Activated CD4-positive, alpha-beta memory T cell treated with anti-CD3 and anti-CD28 coated beads for 36 hours (primary cell): ENCODE data around the gene YIPF6. TPM values are rescaled to one million over a fixed set of nuclear protein-coding genes. Genes with fewer than 3 reads are reported as not detected.
A peak's percentile ranks its signal among the peaks of the same experiment; 100 is the strongest.
"Not testable (repeated sequence)": the region's sequence is repeated elsewhere in the genome, so short reads cannot be mapped to it uniquely, and the experiment has no call there.

Experiments
- CTCF ChIA-PET: fragments of 350-600 bp; sonication (Branson Sonifier 250); formaldehyde crosslinking; loops from one replicate; lab custom pipeline; 2021; ENCODE audit warnings: antibody characterized with exemption, inconsistent platforms; lab: Charles Lee
- POLR2A ChIA-PET: fragments of 350-600 bp; sonication (Branson Sonifier 250); formaldehyde crosslinking; loops from one replicate; lab custom pipeline; 2021; ENCODE audit warnings: antibody characterized with exemption; lab: Charles Lee
- DNase-seq: peaks from one replicate; pipeline ENCODE4 v3.0.0-alpha.2; 2020
- H3K27ac Mint-ChIP-seq: one replicate; pipeline ENCODE4 v1.8.0; 2021; ENCODE audit warnings: mixed read lengths
- H3K27me3 Mint-ChIP-seq: one replicate; pipeline ENCODE4 v1.8.0; 2021; ENCODE audit warnings: mixed read lengths
- H3K36me3 Mint-ChIP-seq: one replicate; pipeline ENCODE4 v1.8.0; 2021; ENCODE audit warnings: mixed read lengths
- H3K4me1 Mint-ChIP-seq: one replicate; pipeline ENCODE4 v1.8.0; 2021; ENCODE audit warnings: low read depth, mixed read lengths
- H3K4me3 Mint-ChIP-seq: one replicate; pipeline ENCODE4 v1.8.0; 2021; ENCODE audit warnings: mild to moderate bottlenecking, mixed read lengths
- H3K9me3 Mint-ChIP-seq: one replicate; pipeline ENCODE4 v1.8.0; 2021; ENCODE audit warnings: mixed read lengths
- intact Hi-C: fragments of 100-400 bp; cut with micrococcal nuclease; formaldehyde crosslinking; loops from one replicate; pipeline ENCODE4 v1.15.1; 2023
- total RNA-seq, 2 experiments: library from RNA; stranded (reverse); gene quantifications; one replicate each; pipeline ENCODE4 v1.2.3, GENCODE V29; 2021

The YIPF6 gene, protein sequence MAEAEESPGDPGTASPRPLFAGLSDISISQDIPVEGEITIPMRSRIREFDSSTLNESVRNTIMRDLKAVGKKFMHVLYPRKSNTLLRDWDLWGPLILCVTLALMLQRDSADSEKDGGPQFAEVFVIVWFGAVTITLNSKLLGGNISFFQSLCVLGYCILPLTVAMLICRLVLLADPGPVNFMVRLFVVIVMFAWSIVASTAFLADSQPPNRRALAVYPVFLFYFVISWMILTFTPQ
- total RNA-seq: 10 to 100 TPM; 24.2 to 26.1 TPM

DNA sequence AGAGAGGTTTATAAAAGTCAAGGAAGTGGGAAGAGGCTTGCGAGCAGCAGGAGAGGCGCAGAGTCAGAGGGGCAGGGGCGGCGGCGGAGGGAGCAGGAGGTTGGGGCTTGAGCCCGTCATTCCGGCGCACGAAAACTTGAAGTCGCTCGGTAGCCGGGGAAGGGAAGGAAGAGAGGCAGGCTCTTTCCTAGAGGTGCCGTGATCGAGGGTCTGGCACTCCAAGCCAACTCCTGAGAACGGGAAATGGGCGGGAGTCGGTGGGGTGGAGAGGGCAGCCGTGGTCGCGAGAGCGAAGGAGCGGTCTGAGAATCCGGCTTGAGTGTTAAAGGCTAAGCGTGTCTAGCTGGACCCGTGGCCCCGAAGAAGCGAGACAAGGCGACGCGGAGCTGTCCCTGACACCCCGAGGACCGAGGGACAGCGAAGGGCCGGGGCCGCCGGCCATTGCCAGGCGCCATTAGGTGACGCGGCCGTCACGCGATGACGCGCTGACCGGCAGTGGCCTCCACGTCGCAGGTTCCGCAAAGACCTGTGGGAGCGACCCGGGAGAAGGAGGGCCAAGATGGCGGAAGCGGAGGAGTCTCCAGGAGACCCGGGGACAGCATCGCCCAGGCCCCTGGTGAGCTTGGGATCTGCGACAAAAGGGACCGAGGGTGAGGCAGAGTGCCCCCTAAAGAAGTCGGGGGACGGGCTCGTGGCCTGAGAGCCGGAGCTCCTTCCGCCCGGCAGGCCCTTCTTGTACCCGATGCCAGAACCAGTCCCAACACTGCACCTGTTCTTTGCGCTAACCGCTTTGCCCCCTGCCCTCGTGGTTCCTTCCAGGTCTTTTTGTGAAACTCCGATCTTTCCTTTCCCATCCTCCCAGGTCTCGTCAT is at the start of gene YIPF6:
Gene YIPF6, plus strand, starts transcription at position 544 of the 872 bp plus-strand sequence. Its CDS starts 16 bp downstream, at position 560.
- H3K9me3 Mint-ChIP-seq: no peaks in the 10 kb centered on the region
- peak within 1 kb of the TSS; percentile 92 for H3K4me3 Mint-ChIP-seq
- peaks cover 29% of the 10 kb centered on the region for H3K4me1 Mint-ChIP-seq
- CTCF ChIA-PET: interaction anchor here (0.7 kb wide), 1 partner anchor 13 kb away, joined by 3 read pairs; no protein-coding TSS in a partner anchor
- H3K27me3 Mint-ChIP-seq: peaks cover 1% of the 10 kb centered on the region
- POLR2A ChIA-PET: no interaction called here
- DNase-seq: peak; percentile 77
- peaks cover 9% of the 10 kb centered on the region for H3K36me3 Mint-ChIP-seq
- intact Hi-C loops: loop anchor here (1.0 kb wide), 1 partner anchor 8 kb away; no protein-coding TSS in a partner anchor
- peak within 1 kb of the TSS; percentile 93 for H3K27ac Mint-ChIP-seq

DNA sequence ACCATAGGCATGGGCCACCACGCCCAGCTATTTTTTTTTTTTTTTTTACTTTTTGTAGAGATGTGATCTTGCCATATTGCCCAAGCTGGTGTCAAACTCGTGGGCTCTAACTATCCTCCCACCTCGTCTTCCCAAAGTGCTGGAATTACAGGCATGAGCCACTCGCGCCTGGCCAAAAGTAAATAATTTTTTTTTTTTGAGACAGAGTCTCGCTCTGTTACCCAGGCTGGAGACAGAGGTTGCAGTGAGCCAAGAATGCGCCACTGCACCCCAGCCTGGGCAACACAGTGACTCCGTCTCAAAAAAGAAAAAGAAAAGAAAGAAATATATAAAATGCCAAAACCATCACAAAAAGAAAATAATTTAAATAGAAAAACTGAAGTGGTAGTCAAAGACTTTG is 47.1 kb upstream of the YIPF6 start:
- ChIA-PET POLR2A (no interaction called here), CTCF (no interaction called here)

DNA sequence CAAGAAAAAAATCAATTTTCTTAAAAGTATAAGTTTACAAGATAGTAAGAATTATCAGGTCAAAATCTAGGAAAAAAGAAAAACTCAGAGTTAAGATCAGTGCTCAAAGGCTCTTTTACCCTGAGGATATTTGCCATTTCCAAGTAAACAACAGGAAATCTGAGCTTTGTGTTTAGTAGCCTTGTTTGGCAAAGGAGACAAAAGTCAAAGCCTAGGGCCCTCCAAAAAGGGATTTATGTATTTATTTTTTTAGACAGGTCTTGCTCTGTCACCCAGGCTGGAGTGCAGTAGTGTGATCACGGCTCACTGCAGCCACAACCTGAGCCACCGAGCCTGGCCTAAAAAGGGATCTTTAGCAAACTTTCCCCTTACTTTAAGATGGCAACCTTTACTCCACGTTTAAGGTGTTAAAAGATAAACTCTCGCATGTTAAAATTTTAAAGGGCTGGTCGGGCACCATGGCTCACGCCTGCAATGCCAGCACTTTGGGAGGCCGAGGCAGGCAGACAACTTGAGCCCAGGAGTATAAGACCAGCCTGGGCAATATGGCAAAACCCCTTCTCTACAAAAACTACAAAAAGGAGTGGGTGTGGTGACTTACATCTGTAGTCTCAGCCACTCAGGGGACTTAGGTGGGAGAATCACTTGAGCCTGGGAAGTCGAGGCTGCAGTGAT is 44.2 kb upstream of the YIPF6 start:
- no peaks in the 10 kb centered on the region for H3K4me1 Mint-ChIP-seq
- no peak overlapping the region for H3K4me3 Mint-ChIP-seq
- H3K27ac Mint-ChIP-seq: no peak overlapping the region
- intact Hi-C loops: no loop called here
- DNase-seq: no peak
- H3K36me3 Mint-ChIP-seq: no peaks in the 10 kb centered on the region
- POLR2A ChIA-PET: no interaction called here
- CTCF ChIA-PET: no interaction called here
- H3K9me3 Mint-ChIP-seq: no peaks in the 10 kb centered on the region
- H3K27me3 Mint-ChIP-seq: no peaks in the 10 kb centered on the region

More for the DNA sequence above, 47.1 kb upstream of the YIPF6 start:
- Mint-ChIP-seq H3K4me1 (no peaks in the 10 kb centered on the region), H3K9me3 (no peaks in the 10 kb centered on the region), H3K27me3 (no peaks in the 10 kb centered on the region), H3K36me3 (no peaks in the 10 kb centered on the region), H3K27ac (no peak overlapping the region), H3K4me3 (no peak overlapping the region)
- intact Hi-C loops: no loop called here
- no peak for DNase-seq

DNA sequence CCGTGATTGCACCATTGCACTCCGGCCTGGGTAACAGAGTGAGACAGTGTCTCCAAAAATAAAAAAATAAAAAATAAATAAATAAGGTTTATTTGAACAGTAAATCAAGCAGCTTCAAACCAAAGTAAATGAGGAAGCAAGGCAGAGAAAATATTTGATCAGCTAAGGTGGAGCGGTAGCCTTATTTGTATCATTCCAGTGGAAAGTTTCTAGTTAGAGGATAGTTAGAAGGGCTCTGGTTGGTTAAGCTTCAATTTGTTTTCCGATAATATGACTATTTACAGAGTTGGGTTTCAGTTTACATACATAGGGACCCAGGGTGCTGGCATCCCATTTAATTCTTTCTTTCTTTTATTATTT is 43.7 kb upstream of the YIPF6 start:
- POLR2A ChIA-PET: no interaction called here
- Mint-ChIP-seq H3K9me3 (no peaks in the 10 kb centered on the region), H3K4me3 (no peak overlapping the region), H3K4me1 (no peaks in the 10 kb centered on the region), H3K27ac (no peak overlapping the region), H3K36me3 (no peaks in the 10 kb centered on the region), H3K27me3 (no peaks in the 10 kb centered on the region)
- CTCF ChIA-PET: no interaction called here
- no peak for DNase-seq
- intact Hi-C loops: no loop called here

DNA sequence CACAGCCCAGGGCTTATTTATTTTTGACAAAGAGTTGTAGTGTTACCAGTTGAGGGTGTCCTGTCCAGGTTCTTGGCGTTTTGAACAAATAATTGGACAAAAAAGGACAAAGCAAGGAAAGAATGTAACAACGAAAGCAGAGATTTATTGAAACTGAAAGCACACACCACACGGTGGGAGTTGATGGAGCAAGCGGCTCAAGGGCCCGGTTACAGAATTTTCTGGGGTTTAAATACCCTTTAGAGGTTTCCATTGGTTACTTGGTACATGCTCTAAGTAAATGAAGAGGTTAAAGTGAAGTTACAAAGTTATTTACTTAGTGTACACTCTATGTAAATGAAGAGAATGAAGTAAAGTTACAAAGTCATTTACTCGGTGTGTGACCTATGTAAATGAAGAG is 37.8 kb upstream of the YIPF6 start:
- intact Hi-C loops: loop anchor here (5.0 kb wide), 1 partner anchor 264 kb away; no protein-coding TSS in a partner anchor
- no peak overlapping the region for H3K27ac Mint-ChIP-seq
- ChIA-PET POLR2A (no interaction called here), CTCF (no interaction called here)
- peaks cover 2% of the 10 kb centered on the region for H3K4me1 Mint-ChIP-seq
- no peak overlapping the region for H3K4me3 Mint-ChIP-seq
- no peak for DNase-seq
- no peaks in the 10 kb centered on the region for H3K9me3 Mint-ChIP-seq
- H3K27me3 Mint-ChIP-seq: no peaks in the 10 kb centered on the region
- H3K36me3 Mint-ChIP-seq: no peaks in the 10 kb centered on the region

DNA sequence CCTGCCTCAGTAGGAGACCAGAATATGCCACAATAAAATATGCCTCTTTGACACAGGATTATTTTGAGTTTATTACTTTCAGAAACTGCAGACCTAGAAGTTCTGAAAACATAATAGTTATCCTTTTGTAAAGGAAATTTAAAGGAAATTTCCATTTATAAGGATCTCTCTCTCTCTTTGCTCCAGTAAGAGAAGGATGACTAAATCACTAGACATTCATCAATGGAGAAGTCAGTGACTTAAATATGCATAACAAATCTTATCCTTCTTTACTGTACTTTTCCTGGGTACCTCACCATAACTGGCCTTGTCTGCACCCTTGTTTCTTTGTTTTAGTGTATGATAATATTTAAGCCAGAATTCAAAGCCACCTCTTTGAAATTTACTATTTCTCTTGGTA is 37.3 kb upstream of the YIPF6 start:
- Mint-ChIP-seq H3K4me1 (peaks cover 2% of the 10 kb centered on the region), H3K9me3 (no peaks in the 10 kb centered on the region), H3K36me3 (no peaks in the 10 kb centered on the region), H3K27ac (no peak overlapping the region), H3K27me3 (no peaks in the 10 kb centered on the region), H3K4me3 (no peak overlapping the region)
- CTCF ChIA-PET: no interaction called here
- POLR2A ChIA-PET: no interaction called here
- no peak for DNase-seq
- intact Hi-C loops: loop anchor here (5.0 kb wide), 1 partner anchor 264 kb away; no protein-coding TSS in a partner anchor

DNA sequence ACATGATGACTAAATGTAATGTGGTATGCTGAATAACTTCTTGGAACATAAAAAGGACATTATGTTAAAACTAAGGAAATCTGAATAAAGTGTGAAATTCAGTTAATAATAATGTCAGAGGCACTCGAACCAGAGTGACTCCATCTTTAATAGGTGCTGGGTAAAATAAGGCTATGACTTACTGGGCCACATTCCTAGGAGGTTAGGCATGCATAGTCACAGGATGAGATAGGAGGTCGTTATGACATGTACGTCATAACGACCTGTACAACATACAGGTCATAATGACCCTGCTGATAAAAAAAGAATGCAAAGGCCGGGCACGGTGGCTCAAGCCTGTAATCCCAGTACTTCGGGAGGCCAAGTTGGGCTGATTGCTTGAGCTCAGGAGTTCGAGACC is 36.7 kb upstream of the YIPF6 start:
- Mint-ChIP-seq H3K36me3 (no peaks in the 10 kb centered on the region), H3K27ac (no peak overlapping the region), H3K4me3 (no peak overlapping the region), H3K27me3 (no peaks in the 10 kb centered on the region), H3K9me3 (no peaks in the 10 kb centered on the region), H3K4me1 (peaks cover 2% of the 10 kb centered on the region)
- DNase-seq: no peak
- intact Hi-C loops: loop anchor here (5.0 kb wide), 1 partner anchor 265 kb away; no protein-coding TSS in a partner anchor
- ChIA-PET POLR2A (no interaction called here), CTCF (interaction anchor here (1.1 kb wide), 1 partner anchor 265 kb away, joined by 3 read pairs; no protein-coding TSS in a partner anchor)

DNA sequence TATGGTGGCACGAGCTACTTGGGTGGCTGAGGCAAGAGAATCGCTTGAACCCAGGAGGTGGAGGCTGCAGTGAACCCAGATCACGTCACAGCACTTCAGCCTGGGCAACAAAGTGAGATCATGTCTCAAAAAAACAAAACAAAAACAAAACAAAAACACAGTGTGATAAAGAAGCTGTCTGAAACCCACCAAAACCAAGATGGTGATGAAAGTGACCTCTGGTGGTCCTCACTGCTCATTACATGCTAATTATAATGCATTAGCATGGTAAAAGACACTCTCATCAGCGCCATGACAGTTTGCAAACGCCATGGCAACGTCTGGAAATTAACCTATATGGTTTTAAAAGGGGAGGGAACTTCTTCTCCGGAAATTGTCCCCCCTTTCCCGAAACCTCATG is 36.2 kb upstream of the YIPF6 start:
- Mint-ChIP-seq H3K36me3 (no peaks in the 10 kb centered on the region), H3K27ac (no peak overlapping the region), H3K4me1 (peaks cover 2% of the 10 kb centered on the region), H3K9me3 (no peaks in the 10 kb centered on the region), H3K27me3 (no peaks in the 10 kb centered on the region), H3K4me3 (no peak overlapping the region)
- peak; percentile 10 for DNase-seq
- CTCF ChIA-PET: interaction anchor here (1.1 kb wide), 1 partner anchor 266 kb away, joined by 3 read pairs; no protein-coding TSS in a partner anchor
- intact Hi-C loops: loop anchor here (5.0 kb wide), 1 partner anchor 265 kb away; no protein-coding TSS in a partner anchor
- POLR2A ChIA-PET: no interaction called here

DNA sequence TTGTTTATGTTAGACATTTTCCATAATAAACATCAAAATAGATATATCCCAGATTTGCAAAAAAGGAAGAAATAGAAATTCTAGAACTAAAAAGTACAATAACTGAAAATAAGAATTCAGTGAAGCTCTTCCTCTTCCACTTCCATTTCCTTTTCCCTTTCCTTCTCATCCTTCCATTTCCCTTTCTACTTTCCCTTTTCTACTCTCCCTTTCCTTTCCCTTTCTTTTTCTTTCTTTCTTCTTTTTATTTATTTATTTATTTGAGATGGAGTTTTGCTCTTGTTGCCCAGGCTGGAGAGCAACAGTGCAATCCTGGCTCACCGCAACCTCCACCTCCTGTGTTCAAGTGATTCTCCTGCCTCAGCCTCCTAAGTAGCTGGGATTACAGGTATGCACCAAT is 35.0 kb upstream of the YIPF6 start:
- no peak for DNase-seq

DNA sequence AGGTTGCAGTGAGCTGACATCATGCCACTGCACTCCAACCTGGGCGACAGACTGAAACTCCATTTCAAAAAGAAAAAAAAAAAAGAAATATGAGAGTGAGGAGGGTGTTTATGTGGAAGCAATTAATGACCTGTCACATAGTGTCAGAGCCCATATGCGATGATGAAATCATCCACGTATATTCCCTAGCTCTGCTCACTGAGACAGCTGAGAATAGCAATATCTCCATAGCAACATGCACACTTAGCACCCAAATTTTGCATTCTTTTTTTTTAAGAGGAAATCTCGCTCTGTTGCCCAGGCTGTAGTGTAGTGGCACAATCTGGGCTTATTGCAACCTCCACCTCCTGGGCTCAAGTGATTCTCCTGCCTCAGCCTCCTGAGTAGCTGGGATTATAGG is 34.1 kb upstream of the YIPF6 start:
- Mint-ChIP-seq H3K27me3 (no peaks in the 10 kb centered on the region), H3K27ac (no peak overlapping the region), H3K9me3 (no peaks in the 10 kb centered on the region), H3K4me3 (no peak overlapping the region), H3K4me1 (peaks cover 2% of the 10 kb centered on the region), H3K36me3 (no peaks in the 10 kb centered on the region)
- DNase-seq: no peak
- intact Hi-C loops: loop anchor here (5.0 kb wide), 1 partner anchor 267 kb away; no protein-coding TSS in a partner anchor
- POLR2A ChIA-PET: no interaction called here
- CTCF ChIA-PET: interaction anchor here (1.5 kb wide), 1 partner anchor 268 kb away, joined by 5 read pairs; no protein-coding TSS in a partner anchor

More for the DNA sequence above, 35.0 kb upstream of the YIPF6 start:
- H3K36me3 Mint-ChIP-seq: no peaks in the 10 kb centered on the region
- H3K27ac Mint-ChIP-seq: no peak overlapping the region
- ChIA-PET CTCF (interaction anchor here (1.5 kb wide), 1 partner anchor 267 kb away, joined by 5 read pairs; no protein-coding TSS in a partner anchor), POLR2A (no interaction called here)
- peaks cover 2% of the 10 kb centered on the region for H3K4me1 Mint-ChIP-seq
- intact Hi-C loops: loop anchor here (5.0 kb wide), 1 partner anchor 267 kb away; no protein-coding TSS in a partner anchor
- H3K9me3 Mint-ChIP-seq: no peaks in the 10 kb centered on the region
- H3K4me3 Mint-ChIP-seq: no peak overlapping the region
- no peaks in the 10 kb centered on the region for H3K27me3 Mint-ChIP-seq

DNA sequence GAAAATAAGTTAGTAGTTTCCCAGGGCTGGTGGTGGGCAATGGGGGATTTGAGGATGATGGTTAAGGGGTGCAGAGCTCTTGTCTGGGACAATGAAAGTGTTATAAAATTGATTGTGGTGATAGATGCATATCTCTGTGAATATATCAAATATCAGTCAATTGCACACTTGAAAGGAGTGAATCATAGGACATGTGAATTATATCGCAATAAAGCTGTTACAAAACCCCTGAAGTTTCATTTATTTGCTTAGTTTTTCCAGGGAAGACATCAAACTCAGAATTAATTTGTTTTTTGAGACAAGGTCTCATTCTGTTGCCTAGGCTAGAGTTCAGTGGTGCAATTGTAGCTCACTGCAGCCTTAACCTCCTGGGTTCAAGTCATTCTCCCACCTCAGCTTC is 17.9 kb upstream of the YIPF6 start:
- DNase-seq: no peak
- Mint-ChIP-seq H3K36me3 (no peaks in the 10 kb centered on the region), H3K27ac (no peak overlapping the region), H3K4me3 (no peak overlapping the region), H3K9me3 (no peaks in the 10 kb centered on the region), H3K27me3 (no peaks in the 10 kb centered on the region), H3K4me1 (no peaks in the 10 kb centered on the region)
- ChIA-PET POLR2A (no interaction called here), CTCF (no interaction called here)
- intact Hi-C loops: no loop called here

DNA sequence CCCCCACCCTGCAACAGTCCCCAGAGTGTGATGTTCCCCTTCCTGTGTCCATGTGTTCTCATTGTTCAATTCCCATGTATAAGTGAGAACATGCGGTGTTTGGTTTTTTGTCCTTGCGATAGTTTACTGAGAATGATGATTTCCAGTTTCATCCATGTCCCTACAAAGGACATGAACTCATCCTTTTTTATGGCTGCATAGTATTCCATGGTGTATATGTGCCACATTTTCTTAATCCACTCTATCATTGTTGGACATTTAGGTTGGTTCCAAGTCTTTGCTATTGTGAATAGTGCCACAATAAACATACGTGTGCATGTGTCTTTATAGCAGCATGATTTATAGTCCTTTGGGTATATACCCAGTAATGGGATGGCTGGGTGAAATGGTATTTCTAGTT is 12.7 kb upstream of the YIPF6 start:
- H3K4me1 Mint-ChIP-seq, intact Hi-C loops, H3K4me3 Mint-ChIP-seq, H3K27ac Mint-ChIP-seq, H3K27me3 Mint-ChIP-seq, H3K36me3 Mint-ChIP-seq, DNase-seq, CTCF ChIA-PET, POLR2A ChIA-PET, H3K9me3 Mint-ChIP-seq: not testable (repeated sequence)
